TTC549 (cell line): Measurements from ENCODE around the gene SMIM27.
"Not testable (repeated sequence)": the region's sequence is repeated elsewhere in the genome, so short reads cannot be mapped to it uniquely, and the experiment has no call there.

Experiments used
- FAIRE-seq: peaks from 2 replicates; lab custom pipeline; 2012; peaks lifted over from hg19 to GRCh38; lab: Jason Lieb, UNC

The SMIM27 gene

GRCh38 chr9:32599021-32599420 is 46.9 kb downstream of the SMIM27 start:
- FAIRE-seq: not testable (repeated sequence)
